Chondrocyte (in vitro differentiated cells): ENCODE measurements around the gene SLC25A38. TPM values are rescaled to one million over a fixed set of nuclear protein-coding genes. Genes with fewer than 3 reads are reported as not detected.

Experiments
- DNase-seq: peaks from one replicate; pipeline ENCODE4 v3.0.0; 2021; ENCODE audit warnings: mixed read lengths, low spot score
- H3K27ac Mint-ChIP-seq: one replicate; pipeline ENCODE4 v1.8.0; 2021; ENCODE audit warnings: mild to moderate bottlenecking, moderate library complexity, mixed read lengths; ENCODE audit not compliant: unreplicated experiment
- H3K27me3 Mint-ChIP-seq: 2 replicates; pipeline ENCODE4 v1.8.0; 2021; ENCODE audit warnings: low read depth, mixed read lengths
- H3K36me3 Mint-ChIP-seq: 2 replicates; pipeline ENCODE4 v1.8.0; 2021; ENCODE audit warnings: low read depth, mixed read lengths
- H3K4me1 Mint-ChIP-seq: 2 replicates; pipeline ENCODE4 v1.8.0; 2021; ENCODE audit warnings: low read depth, mild to moderate bottlenecking, mixed read lengths
- H3K4me3 Mint-ChIP-seq: one replicate; pipeline ENCODE4 v1.8.0; 2021; ENCODE audit warnings: mild to moderate bottlenecking, moderate library complexity, mixed read lengths; ENCODE audit not compliant: unreplicated experiment
- H3K9me3 Mint-ChIP-seq: 2 replicates; pipeline ENCODE4 v1.8.0; 2021; ENCODE audit warnings: low read depth, mixed read lengths
- CTCF ChIP-seq: fragments of 200-600 bp; sonication (generic); IDR thresholded peaks from 2 replicates; pipeline ENCODE4 v1.5.0; 2021; ENCODE audit warnings: antibody characterized with exemption, mild to moderate bottlenecking, moderate library complexity
- total RNA-seq: library from RNA; stranded (reverse); gene quantifications from 3 replicates; pipeline ENCODE4 v1.2.1, GENCODE V29; 2021

SLC25A38 gene
- total RNA-seq, 1 donor from 2014 or later = 26.5 TPM

GRCh38 chr3:39423436-39423970 lies 40.3 kb downstream of the SLC25A38 start:
- H3K4me1 Mint-ChIP-seq = no peaks in the 10 kb centered on the region
- no peak for TF ChIP-seq CTCF
- no peaks in the 10 kb centered on the region for H3K36me3 Mint-ChIP-seq
- H3K27me3 Mint-ChIP-seq = no peaks in the 10 kb centered on the region
- H3K27ac Mint-ChIP-seq = no peak overlapping the region
- H3K9me3 Mint-ChIP-seq = no peaks in the 10 kb centered on the region
- DNase-seq = no peak
- H3K4me3 Mint-ChIP-seq = no peak overlapping the region

- H3K27me3 Mint-ChIP-seq = no peaks in the 10 kb centered on the region
- H3K4me1 Mint-ChIP-seq = no peaks in the 10 kb centered on the region
- no peak for TF ChIP-seq CTCF
- no peaks in the 10 kb centered on the region for H3K9me3 Mint-ChIP-seq
- no peak for DNase-seq
- H3K4me3 Mint-ChIP-seq = no peak overlapping the region
- no peaks in the 10 kb centered on the region for H3K36me3 Mint-ChIP-seq
- H3K27ac Mint-ChIP-seq = no peak overlapping the region
Measured at GRCh38 chr3:39426312-39426711, 43.1 kb downstream of the SLC25A38 start.

GRCh38 chr3:39427506-39427905 lies 44.3 kb downstream of the SLC25A38 start:
- Mint-ChIP-seq H3K4me3 (no peak overlapping the region), H3K27me3 (no peaks in the 10 kb centered on the region), H3K9me3 (no peaks in the 10 kb centered on the region), H3K36me3 (no peaks in the 10 kb centered on the region), H3K4me1 (no peaks in the 10 kb centered on the region), H3K27ac (no peak overlapping the region)
- DNase-seq = no peak
- TF ChIP-seq CTCF = no peak

- H3K4me1 Mint-ChIP-seq = peaks cover 6% of the 10 kb centered on the region
- H3K4me3 Mint-ChIP-seq = no peak overlapping the region
- no peaks in the 10 kb centered on the region for H3K36me3 Mint-ChIP-seq
- no peaks in the 10 kb centered on the region for H3K9me3 Mint-ChIP-seq
- no peak for TF ChIP-seq CTCF
- no peaks in the 10 kb centered on the region for H3K27me3 Mint-ChIP-seq
- no peak for DNase-seq
- H3K27ac Mint-ChIP-seq = no peak overlapping the region
Measured at GRCh38 chr3:39428745-39429201, 45.6 kb downstream of the SLC25A38 start.

- Mint-ChIP-seq H3K4me1 (peaks cover 8% of the 10 kb centered on the region), H3K9me3 (no peaks in the 10 kb centered on the region), H3K27ac (no peak overlapping the region)
Measured at GRCh38 chr3:39429466-39429865, 46.3 kb downstream of the SLC25A38 start.

More at GRCh38 chr3:39429466-39429865, 46.3 kb downstream of the SLC25A38 start:
- TF ChIP-seq CTCF = no peak
- H3K27me3 Mint-ChIP-seq = no peaks in the 10 kb centered on the region
- no peaks in the 10 kb centered on the region for H3K36me3 Mint-ChIP-seq
- no peak for DNase-seq
- no peak overlapping the region for H3K4me3 Mint-ChIP-seq
